Astrocyte of the spinal cord (primary cell): ENCODE results near the gene WDR47.
A peak's percentile ranks its signal among the peaks of the same experiment; 100 is the strongest.

Source experiments
- DNase-seq: peaks from one replicate; pipeline ENCODE4 v3.0.0; 2011; ENCODE audit warnings: low read depth, low spot score
- H3K4me3 ChIP-seq: 2 replicates; pipeline ENCODE4 v1.5.1; 2011; ENCODE audit warnings: low read depth, mild to moderate bottlenecking, low read length, moderate library complexity
- in situ Hi-C: cut with HindIII; loops from 2 replicates; pipeline ENCODE4 v1.10.0; 2017; ENCODE audit warnings: low sequenced_read_pairs
- TF ChIP-seq, protein P1 (sequence below): IDR thresholded peaks from 2 replicates; pipeline ENCODE4 v1.5.1; 2012; ENCODE audit warnings: low read depth, mild to moderate bottlenecking, low read length, inconsistent platforms

WDR47 gene

GRCh38 chr1:109041621-109042468, at the start of gene WDR47:
WDR47 (minus strand) TSS chr1:109042102; CDS start chr1:109023512, 18,590 bp downstream.
- TF ChIP-seq, protein P1, sequence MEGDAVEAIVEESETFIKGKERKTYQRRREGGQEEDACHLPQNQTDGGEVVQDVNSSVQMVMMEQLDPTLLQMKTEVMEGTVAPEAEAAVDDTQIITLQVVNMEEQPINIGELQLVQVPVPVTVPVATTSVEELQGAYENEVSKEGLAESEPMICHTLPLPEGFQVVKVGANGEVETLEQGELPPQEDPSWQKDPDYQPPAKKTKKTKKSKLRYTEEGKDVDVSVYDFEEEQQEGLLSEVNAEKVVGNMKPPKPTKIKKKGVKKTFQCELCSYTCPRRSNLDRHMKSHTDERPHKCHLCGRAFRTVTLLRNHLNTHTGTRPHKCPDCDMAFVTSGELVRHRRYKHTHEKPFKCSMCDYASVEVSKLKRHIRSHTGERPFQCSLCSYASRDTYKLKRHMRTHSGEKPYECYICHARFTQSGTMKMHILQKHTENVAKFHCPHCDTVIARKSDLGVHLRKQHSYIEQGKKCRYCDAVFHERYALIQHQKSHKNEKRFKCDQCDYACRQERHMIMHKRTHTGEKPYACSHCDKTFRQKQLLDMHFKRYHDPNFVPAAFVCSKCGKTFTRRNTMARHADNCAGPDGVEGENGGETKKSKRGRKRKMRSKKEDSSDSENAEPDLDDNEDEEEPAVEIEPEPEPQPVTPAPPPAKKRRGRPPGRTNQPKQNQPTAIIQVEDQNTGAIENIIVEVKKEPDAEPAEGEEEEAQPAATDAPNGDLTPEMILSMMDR, result no peak
- in situ Hi-C loops, result no loop called here
- peak within 1 kb of the TSS; percentile 98 for H3K4me3 ChIP-seq
- peak; percentile 96 for DNase-seq

DNA sequence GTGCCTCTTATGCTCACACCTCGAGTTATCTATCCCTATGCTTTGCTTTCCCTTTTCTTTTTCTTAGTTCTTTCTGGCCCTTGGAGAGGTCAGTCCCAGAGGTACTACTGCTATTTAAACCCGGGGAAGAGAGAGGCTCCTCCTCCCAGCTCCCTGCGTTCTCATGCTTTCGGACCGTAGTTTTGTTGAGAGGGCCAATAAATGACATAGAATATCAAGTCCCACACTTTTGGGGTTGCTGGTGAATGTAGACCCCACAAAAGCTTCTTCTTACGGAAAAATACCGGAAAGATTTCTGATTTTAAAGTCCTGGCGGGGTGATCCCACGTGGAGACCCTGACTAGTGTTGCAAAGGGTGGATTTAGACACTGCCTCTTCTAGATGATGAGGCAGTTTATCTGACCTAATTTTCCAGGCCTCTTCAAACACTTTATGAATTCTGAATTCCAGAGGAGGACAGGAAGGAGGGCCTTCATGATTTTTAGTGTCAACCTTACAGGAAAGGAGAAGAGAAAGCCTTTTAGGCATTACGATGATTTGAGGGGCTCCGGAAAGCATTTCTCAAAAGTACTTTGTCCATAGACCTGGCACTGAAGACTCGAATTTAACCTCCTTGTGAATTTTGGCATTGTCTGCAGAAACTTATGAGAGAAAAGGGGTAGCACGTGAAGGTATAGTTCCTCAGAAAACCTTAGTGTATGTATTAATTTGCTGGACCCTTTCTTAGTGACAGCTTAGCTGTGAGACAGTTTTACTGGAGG, 49.4 kb upstream of the WDR47 start:
- peak; percentile 72 for DNase-seq
- peak overlapping the region; percentile 89 for H3K4me3 ChIP-seq
- in situ Hi-C loops, result no loop called here
- TF ChIP-seq, protein P1, result no peak

DNA sequence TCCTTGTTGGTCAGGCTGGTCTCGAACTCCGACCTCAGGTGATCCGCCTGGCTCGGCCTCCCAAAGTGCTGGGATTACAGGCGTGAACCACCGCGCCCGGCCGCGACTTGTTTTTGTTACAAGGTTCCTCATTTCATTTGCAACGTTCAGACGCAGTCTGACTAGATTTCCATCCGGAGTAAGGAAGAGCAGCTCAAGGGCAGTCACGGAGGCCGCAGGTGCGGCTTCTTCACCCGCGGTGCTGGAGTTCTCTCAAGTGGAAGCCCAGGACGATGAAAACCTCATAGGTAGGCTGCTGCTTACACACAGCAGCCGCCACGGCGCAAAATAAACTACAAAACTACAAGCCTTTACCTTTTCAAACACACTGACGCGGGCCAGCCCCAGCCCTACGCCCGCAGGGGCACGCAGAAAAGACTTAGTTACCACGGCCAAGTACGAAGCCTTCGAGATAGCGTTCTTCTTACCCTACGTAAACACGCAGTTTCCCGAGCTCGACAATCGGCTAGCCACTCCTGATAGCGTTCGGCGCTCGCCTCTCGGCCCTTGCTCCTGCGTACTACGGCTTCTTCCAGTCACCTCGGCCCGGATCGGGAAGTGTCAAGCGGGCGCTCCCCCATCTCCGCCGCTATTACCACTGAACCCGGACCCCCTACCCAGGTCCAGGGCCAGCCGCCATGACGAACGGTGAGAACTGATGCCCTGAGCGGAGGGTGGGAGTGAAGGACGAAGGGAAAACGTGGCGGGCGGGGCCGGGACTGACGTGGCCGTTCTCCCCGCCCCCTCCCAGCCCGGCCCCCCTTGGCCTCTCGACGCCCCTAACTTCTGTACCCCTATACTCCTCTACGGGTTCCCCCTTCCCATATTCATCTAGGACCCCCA, 48.5 kb upstream of the WDR47 start, which contains the start of gene TMEM167B:
TMEM167B (plus strand) TSS at position 569 of the 882 bp plus-strand sequence; CDS start at position 678, 109 bp downstream.
- TF ChIP-seq, protein P1, result no peak
- in situ Hi-C loops, result no loop called here
- DNase-seq, result peak; percentile 97
- H3K4me3 ChIP-seq, result peak within 1 kb of the TSS; percentile 89

- in situ Hi-C loops, result no loop called here
- H3K4me3 ChIP-seq, result peak overlapping the region; percentile 89
- TF ChIP-seq, protein P1, result peak; percentile 69
- peak; percentile 65 for DNase-seq
Measured at GRCh38 chr1:109089242-109090015, 47.5 kb upstream of the WDR47 start.

GRCh38 chr1:109084563-109085517, 42.9 kb upstream of the WDR47 start:
- TF ChIP-seq, protein P1, result no peak
- no peak overlapping the region for H3K4me3 ChIP-seq
- DNase-seq, result peak; percentile 61
- in situ Hi-C loops, result no loop called here
